ENCODE results near the gene RADIL. TPM values are rescaled to one million over a fixed set of nuclear protein-coding genes. Genes with fewer than 3 reads are reported as not detected.
A peak's percentile ranks its signal among the peaks of the same experiment; 100 is the strongest.

Gene RADIL
- total and polyA plus RNA-seq, 2 of the 13 experiments (the other 11 are each of a cell fraction or from before 2014, with no cell fraction given): 0.05 to 0.09 TPM

DNA sequence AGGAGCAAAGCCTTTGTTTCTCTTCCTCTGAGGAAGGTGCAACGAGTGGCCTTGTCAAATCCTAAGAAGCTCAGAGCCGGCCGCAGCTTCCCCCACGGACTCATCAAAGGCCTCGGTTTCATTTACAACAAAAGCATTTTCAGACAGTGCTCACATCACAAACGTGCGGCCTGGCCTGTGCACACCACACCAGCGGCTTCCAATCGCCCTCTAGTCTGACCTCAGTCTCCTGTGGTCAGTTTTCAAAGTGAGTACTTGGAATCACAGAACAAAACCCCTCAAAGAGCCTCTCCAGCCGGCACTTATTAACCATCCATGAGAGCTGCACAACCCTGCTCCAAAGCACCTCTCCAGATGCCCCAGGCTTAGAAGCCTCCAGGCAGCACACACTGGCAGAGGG is 3.3 kb downstream of the RADIL start:
- no peak for FAIRE-seq

DNA sequence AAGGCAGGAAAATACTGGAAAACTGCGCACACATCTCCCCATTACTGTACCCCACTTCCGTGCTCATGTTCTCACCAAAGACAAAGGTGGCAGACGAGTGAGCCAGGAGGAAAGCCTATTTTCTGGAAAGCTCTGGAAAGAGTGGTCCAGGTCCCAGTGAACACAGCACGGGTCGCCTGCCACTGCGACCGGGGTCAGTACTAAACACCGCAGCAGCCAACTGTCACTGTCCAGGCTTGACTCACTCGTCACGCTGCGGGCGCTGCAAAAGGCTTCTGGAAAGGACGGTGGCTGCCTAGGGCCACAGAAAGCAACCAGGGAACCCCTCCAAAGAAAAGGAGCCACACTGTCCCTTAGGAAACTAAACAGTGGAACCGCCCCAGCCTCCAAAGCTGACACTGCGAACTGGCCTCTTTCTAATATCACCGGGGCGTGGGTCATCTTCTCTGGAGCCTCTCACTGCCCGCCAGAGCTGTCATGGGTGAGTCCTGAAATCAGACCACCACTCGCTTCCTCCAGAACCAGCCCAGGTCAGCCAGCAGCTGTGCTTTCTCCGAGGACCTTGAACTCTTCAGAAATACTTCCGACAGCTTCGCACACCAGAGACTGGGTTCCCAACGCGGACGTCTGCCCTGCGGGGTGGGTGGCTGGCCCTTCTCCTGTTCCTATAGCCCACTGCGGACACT is 4.0 kb downstream of the RADIL start:
- Histone ChIP-seq H4K20me1 (ENCODE audit: insufficient read depth, low read length) (no peaks in the 10 kb centered on the region), H2AFZ (ENCODE audit: low read length) (no peak overlapping the region), H3K27me3 (ENCODE audit: control insufficient read depth in 1 of 2, insufficient read depth in 2 of 2, low read length in 2 of 2) (peaks cover 7 to 42% of the 10 kb centered on the region in 2 experiments), H3K36me3 (replicated peaks in 1 of 2; ENCODE audit: control insufficient read depth in 1 of 2, insufficient read depth in 2 of 2, low read length in 2 of 2) (no peaks in the 10 kb centered on the region), H3K4me3 (replicated peaks in 1 of 3; ENCODE audit: insufficient read depth in 1 of 3, low read depth in 2 of 3, low read length in 3 of 3) (no peak overlapping the region; a peak in 1 of 6 replicates), H3K9me3 (ENCODE audit: low read length) (no peaks in the 10 kb centered on the region), H3K4me2 (ENCODE audit: low read depth, low read length) (peak overlapping the region; percentile 38), H3K9ac (ENCODE audit: insufficient read depth, low read depth, low read length) (no peak overlapping the region), H3K27ac (ENCODE audit: extremely low read length, insufficient read depth, low read length) (no peak overlapping the region), H3K4me1 (ENCODE audit: insufficient read depth, low read length) (peaks cover 23% of the 10 kb centered on the region), H3K79me2 (ENCODE audit: insufficient read depth, low read length) (no peaks in the 10 kb centered on the region)
- CTCF ChIA-PET (ENCODE audit: low intra/inter-chr PET ratio, low total read pairs): no interaction called here
- BruUV-seq (replicated peaks): no TSS peak
- in situ Hi-C loops (cut with HindIII; ENCODE audit: extremely low pct_ligation_motif_present, low pct_unique_long_range_greater_than_20kb): no loop called here
- no peak for FAIRE-seq
- POLR2A ChIA-PET: no interaction called here
- WGBS (ENCODE audit: low lambda C conversion rate): 61% methylated on average over 13 of the region's 27 CpGs
- no peak for ATAC-seq
- intact Hi-C loops (cut with micrococcal nuclease; ENCODE audit: unreplicated experiment): loop anchor here (5.0 kb wide), 1 partner anchor 32 kb away; no protein-coding TSS in a partner anchor
- no peak for DNase-seq (ENCODE audit: low spot score)
- TF ChIP-seq ZNF850 (CRISPR knock-in tag; conservative IDR thresholded peaks at IDR 0.05) (no peak), ZMAT3 (CRISPR knock-in tag; conservative IDR thresholded peaks at IDR 0.05) (no peak), MTA3 (CRISPR knock-in tag; IDR thresholded peaks at IDR 0.05) (no peak), YEATS2 (CRISPR knock-in tag; IDR thresholded peaks at IDR 0.05; ENCODE audit: borderline replicate concordance) (no peak), MAFG (CRISPR knock-in tag; IDR thresholded peaks at IDR 0.05) (no peak), HOXD1 (CRISPR knock-in tag; IDR thresholded peaks at IDR 0.05) (no peak), ZFYVE20 (CRISPR knock-in tag; IDR thresholded peaks at IDR 0.05; ENCODE audit: borderline replicate concordance, low read depth) (no peak), SIN3A (IDR thresholded peaks at IDR 0.05; ENCODE audit: borderline replicate concordance, low read depth, low read length) (no peak), ZNF788 (CRISPR knock-in tag; IDR thresholded peaks at IDR 0.05; ENCODE audit: borderline replicate concordance) (no peak), KAT8 (CRISPR knock-in tag; IDR thresholded peaks at IDR 0.05) (no peak), HES4 (CRISPR knock-in tag; IDR thresholded peaks at IDR 0.05; ENCODE audit: borderline replicate concordance) (no peak)
- TF ChIP-seq, protein P1, sequence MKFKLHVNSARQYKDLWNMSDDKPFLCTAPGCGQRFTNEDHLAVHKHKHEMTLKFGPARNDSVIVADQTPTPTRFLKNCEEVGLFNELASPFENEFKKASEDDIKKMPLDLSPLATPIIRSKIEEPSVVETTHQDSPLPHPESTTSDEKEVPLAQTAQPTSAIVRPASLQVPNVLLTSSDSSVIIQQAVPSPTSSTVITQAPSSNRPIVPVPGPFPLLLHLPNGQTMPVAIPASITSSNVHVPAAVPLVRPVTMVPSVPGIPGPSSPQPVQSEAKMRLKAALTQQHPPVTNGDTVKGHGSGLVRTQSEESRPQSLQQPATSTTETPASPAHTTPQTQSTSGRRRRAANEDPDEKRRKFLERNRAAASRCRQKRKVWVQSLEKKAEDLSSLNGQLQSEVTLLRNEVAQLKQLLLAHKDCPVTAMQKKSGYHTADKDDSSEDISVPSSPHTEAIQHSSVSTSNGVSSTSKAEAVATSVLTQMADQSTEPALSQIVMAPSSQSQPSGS (CRISPR knock-in tag; IDR thresholded peaks at IDR 0.05): no peak

More for the DNA sequence above, 3.3 kb downstream of the RADIL start:
- Histone ChIP-seq H3K79me2 (ENCODE audit: insufficient read depth, low read length) (no peaks in the 10 kb centered on the region), H3K4me2 (ENCODE audit: low read depth, low read length) (peak overlapping the region; percentile 38), H3K4me1 (ENCODE audit: insufficient read depth, low read length) (peaks cover 23% of the 10 kb centered on the region), H3K36me3 (replicated peaks in 1 of 2; ENCODE audit: control insufficient read depth in 1 of 2, insufficient read depth in 2 of 2, low read length in 2 of 2) (no peaks in the 10 kb centered on the region), H3K9me3 (ENCODE audit: low read length) (no peaks in the 10 kb centered on the region), H3K4me3 (replicated peaks in 1 of 3; ENCODE audit: insufficient read depth in 1 of 3, low read depth in 2 of 3, low read length in 3 of 3) (no peak overlapping the region), H3K9ac (ENCODE audit: insufficient read depth, low read depth, low read length) (no peak overlapping the region), H3K27ac (ENCODE audit: extremely low read length, insufficient read depth, low read length) (no peak overlapping the region), H2AFZ (ENCODE audit: low read length) (no peak overlapping the region), H4K20me1 (ENCODE audit: insufficient read depth, low read length) (no peaks in the 10 kb centered on the region), H3K27me3 (ENCODE audit: control insufficient read depth in 1 of 2, insufficient read depth in 2 of 2, low read length in 2 of 2) (peaks cover 7 to 42% of the 10 kb centered on the region in 2 experiments)
- intact Hi-C loops (cut with micrococcal nuclease; ENCODE audit: unreplicated experiment): loop anchor here (5.0 kb wide), 1 partner anchor 33 kb away; no protein-coding TSS in a partner anchor
- WGBS (ENCODE audit: low lambda C conversion rate): 6% methylated on average over 9 of the region's 10 CpGs
- ATAC-seq: peak; percentile 15; the same call in 2 of the 3 replicates
- ChIA-PET POLR2A (no interaction called here), CTCF (ENCODE audit: low intra/inter-chr PET ratio, low total read pairs) (no interaction called here)
- DNase-seq (ENCODE audit: low spot score): no peak
- in situ Hi-C loops (cut with HindIII; ENCODE audit: extremely low pct_ligation_motif_present, low pct_unique_long_range_greater_than_20kb): no loop called here
- no TSS peak for BruUV-seq (replicated peaks)
- 0 out of 2 replicates have a peak, but pooled peaks have one; percentile 8 for TF ChIP-seq BHLHE40 (IDR thresholded peaks at IDR 0.05; ENCODE audit: low read length)
- TF ChIP-seq, protein P2, sequence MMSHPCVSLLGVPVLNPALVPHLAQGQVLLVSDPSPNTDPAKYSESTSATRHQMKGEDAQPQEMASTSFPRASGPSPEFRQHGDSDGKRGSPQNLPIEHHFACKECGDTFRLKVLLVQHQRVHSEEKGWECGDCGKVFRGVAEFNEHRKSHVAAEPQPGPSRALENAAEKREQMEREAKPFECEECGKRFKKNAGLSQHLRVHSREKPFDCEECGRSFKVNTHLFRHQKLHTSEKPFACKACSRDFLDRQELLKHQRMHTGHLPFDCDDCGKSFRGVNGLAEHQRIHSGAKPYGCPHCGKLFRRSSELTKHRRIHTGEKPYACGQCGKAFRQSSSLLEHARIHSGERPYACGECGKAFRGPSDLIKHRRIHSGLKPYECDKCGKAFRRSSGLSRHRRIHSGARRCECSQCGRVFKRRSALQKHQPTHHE (CRISPR knock-in tag; IDR thresholded peaks at IDR 0.05; ENCODE audit: borderline replicate concordance): no peak
